ENCODE data around the gene CHMP2A.

CHMP2A gene

DNA sequence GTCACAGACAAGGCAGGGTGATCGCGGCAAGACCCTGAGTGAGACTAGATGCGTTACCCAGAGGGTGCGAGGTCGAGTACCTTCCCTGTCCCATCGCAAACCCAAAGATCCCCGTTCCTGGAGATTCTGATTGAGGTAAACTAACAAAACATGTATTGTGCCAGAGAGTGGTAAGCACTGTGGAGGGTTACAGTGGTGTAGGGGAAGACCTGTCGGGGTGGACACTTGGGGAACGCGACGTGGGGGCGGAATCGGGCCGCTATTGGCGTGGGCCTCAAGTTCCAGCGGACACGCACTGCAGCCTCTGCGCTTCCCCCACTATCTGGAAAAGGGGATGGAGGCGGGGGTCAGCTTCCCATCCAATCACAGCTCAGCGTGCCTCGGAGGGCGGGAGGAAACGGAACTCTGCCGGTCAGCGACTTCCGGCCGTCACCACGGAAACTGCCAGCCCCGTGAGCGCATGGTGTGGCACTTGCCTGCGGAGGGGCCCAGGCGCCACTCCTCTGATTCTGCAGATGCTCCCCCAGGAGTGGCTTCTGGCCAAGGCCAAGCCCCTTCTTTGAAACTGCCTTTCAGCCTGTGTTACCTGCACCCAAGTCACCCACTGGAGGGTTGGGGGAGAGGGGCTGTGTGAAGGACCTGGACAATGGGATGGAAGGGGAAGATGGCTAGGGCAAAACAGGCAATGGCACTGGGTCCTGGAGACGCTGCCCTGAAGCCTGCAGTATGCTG, 4.5 kb upstream of the CHMP2A start:
- Histone ChIP-seq H3K27ac (peak overlapping the region; percentile 100), H3K36me3 (ENCODE audit: control insufficient read depth, insufficient read depth, low read length) (no peaks in the 10 kb centered on the region), H3K79me2 (peaks cover 31% of the 10 kb centered on the region), H3K9me3 (ENCODE audit: control insufficient read depth, low read length) (no peaks in the 10 kb centered on the region), H3K9ac (peak overlapping the region; percentile 91), H3K4me3 (ENCODE audit: low read depth, low read length) (peak overlapping the region; percentile 91), H3K27me3 (ENCODE audit: control insufficient read depth, insufficient read depth, low read length) (no peaks in the 10 kb centered on the region), H3K4me1 (peaks cover 41% of the 10 kb centered on the region), H2AFZ (peak overlapping the region; percentile 92), H3K4me2 (ENCODE audit: low read length) (peak overlapping the region; percentile 82)
- TF ChIP-seq, protein P1, sequence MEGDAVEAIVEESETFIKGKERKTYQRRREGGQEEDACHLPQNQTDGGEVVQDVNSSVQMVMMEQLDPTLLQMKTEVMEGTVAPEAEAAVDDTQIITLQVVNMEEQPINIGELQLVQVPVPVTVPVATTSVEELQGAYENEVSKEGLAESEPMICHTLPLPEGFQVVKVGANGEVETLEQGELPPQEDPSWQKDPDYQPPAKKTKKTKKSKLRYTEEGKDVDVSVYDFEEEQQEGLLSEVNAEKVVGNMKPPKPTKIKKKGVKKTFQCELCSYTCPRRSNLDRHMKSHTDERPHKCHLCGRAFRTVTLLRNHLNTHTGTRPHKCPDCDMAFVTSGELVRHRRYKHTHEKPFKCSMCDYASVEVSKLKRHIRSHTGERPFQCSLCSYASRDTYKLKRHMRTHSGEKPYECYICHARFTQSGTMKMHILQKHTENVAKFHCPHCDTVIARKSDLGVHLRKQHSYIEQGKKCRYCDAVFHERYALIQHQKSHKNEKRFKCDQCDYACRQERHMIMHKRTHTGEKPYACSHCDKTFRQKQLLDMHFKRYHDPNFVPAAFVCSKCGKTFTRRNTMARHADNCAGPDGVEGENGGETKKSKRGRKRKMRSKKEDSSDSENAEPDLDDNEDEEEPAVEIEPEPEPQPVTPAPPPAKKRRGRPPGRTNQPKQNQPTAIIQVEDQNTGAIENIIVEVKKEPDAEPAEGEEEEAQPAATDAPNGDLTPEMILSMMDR (IDR thresholded peaks at IDR 0.05) = no peak

DNA sequence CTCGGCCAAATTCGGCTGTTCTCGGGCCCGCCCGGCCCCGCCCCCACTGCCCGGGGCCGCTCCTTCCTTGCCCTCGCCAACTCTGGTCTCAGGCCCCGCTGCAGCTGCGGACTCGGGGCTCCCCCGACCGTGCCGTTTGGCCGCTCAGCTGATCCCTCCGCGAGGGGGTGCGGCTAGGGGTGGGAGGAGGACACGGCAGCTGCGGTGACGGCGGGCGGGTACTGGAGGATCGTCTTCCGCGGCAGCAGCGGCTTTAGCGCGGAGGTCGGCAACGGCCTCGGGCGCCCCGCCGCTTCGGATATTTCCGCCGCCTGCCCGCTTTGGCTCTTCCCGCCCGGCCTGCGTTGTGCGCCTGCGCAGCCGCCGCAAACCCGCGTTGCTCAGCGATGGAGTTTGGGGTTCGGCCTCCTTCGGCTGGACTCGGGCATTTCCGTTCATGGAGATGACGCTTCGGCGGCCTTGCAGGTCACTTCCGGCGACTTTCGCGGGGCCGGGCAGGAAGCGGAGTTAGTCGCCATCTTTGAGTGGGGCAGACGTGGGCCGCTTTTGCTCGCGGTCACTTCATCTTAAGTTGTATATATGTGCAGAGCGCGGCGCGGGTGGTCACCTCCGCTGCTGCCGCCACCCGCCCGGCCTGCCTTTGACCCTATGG, 3.8 kb upstream of the CHMP2A start:
- peak overlapping the region; percentile 91 for H3K4me3 ChIP-seq (ENCODE audit: low read depth, low read length)
- no peaks in the 10 kb centered on the region for H3K36me3 ChIP-seq (ENCODE audit: control insufficient read depth, insufficient read depth, low read length)
- H3K79me2 ChIP-seq = peaks cover 38% of the 10 kb centered on the region
- peak overlapping the region; percentile 92 for H2AFZ ChIP-seq
- peak overlapping the region; percentile 90 for H3K4me2 ChIP-seq (ENCODE audit: low read length)
- peak overlapping the region; percentile 100 for H3K27ac ChIP-seq
- peak overlapping the region; percentile 99 for H3K9ac ChIP-seq
- peaks cover 45% of the 10 kb centered on the region for H3K4me1 ChIP-seq
- TF ChIP-seq, protein P1 (IDR thresholded peaks at IDR 0.05) = no peak
- H3K27me3 ChIP-seq (ENCODE audit: control insufficient read depth, insufficient read depth, low read length) = no peaks in the 10 kb centered on the region
- H3K9me3 ChIP-seq (ENCODE audit: control insufficient read depth, low read length) = no peaks in the 10 kb centered on the region

DNA sequence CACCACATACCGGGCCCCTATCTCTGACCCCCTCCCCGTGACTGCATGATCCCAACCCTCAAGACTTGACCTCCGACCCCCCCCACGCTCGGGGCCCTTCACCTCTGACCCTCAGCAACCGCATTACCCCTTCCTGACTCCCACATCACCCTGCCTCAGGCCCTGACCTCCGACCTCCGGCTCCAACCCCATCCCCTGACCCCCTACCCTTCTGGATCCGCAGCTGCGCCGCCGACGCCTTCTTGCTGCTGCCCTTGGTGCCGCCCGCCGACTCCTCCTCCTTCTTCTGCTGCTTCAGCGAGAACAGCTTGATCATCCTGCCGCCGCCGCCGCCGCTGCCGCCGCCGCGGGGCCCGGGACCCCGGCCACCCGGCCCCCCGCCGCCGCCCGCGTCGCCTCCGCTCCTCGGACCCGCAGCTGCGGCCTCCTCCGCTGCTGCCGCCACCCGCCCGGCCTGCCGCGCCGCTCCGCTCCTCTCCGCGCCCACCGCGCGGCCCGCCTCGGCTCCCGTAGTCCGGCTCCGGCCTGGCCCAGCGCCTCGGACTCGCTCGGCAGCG, 3.2 kb upstream of the CHMP2A start, which contains the start of gene UBE2M:
TSS of gene UBE2M (minus strand) at position 546 of the 557 bp plus-strand sequence. CDS start at position 316, 230 bp downstream.
- H3K4me1 ChIP-seq = peaks cover 43% of the 10 kb centered on the region
- no peaks in the 10 kb centered on the region for H3K27me3 ChIP-seq (ENCODE audit: control insufficient read depth, insufficient read depth, low read length)
- peak within 1 kb of the TSS; percentile 99 for H3K9ac ChIP-seq
- H3K36me3 ChIP-seq (ENCODE audit: control insufficient read depth, insufficient read depth, low read length) = no peaks in the 10 kb centered on the region
- peak within 1 kb of the TSS; percentile 91 for H3K4me3 ChIP-seq (ENCODE audit: low read depth, low read length)
- H3K9me3 ChIP-seq (ENCODE audit: control insufficient read depth, low read length) = no peaks in the 10 kb centered on the region
- H3K27ac ChIP-seq = peak within 1 kb of the TSS; percentile 100
- peak within 1 kb of the TSS; percentile 97 for H3K4me2 ChIP-seq (ENCODE audit: low read length)
- TF ChIP-seq, protein P1 (IDR thresholded peaks at IDR 0.05) = no peak
- peaks cover 40% of the 10 kb centered on the region for H3K79me2 ChIP-seq
- peak within 1 kb of the TSS; percentile 92 for H2AFZ ChIP-seq

DNA sequence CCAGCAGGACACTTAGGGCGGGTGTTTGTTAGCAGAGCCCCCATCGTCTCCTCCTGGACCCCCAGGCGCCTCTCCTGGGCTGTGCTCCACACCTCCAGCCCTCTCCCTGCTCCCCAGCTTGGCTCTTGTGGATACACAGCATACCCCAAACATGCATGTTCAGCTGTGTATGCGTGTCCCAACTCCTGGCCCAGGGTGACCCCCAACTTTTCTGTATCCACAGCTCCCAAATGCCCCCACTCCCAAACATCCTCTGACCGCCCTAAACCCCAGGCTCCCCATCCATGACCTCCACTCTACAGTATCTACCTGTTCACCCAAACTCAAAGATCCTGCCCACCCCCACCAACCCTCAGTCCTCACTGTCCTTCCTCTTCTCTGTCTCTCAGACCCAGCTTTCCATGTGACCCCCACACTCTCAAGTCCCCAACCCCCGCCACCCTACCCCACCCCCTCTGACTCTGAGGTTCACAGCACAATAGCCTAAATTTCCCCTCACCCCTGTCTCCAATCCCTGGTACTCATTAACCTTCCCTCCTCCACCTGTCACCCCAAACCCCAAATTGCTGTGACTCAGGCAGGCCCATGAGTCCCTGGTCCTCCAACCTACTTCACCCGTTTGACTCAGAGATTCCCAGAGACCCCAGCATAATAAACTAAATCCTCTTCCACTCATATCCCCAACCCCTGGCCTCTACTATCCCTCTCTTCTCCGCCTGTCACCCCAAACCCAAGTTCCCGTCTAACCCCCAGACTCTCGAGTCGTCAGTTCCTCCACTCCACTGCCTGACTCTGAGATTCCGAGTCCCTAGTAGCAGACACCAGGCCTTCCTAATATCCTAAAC, 2.5 kb upstream of the CHMP2A start:
- Histone ChIP-seq H3K79me2 (peaks cover 41% of the 10 kb centered on the region), H3K4me3 (ENCODE audit: low read depth, low read length) (peak overlapping the region; percentile 90), H3K4me1 (peaks cover 40% of the 10 kb centered on the region), H3K27me3 (ENCODE audit: control insufficient read depth, insufficient read depth, low read length) (no peaks in the 10 kb centered on the region), H3K36me3 (ENCODE audit: control insufficient read depth, insufficient read depth, low read length) (no peaks in the 10 kb centered on the region), H3K4me2 (ENCODE audit: low read length) (peak overlapping the region; percentile 97), H3K9ac (peak overlapping the region; percentile 82), H3K9me3 (ENCODE audit: control insufficient read depth, low read length) (no peaks in the 10 kb centered on the region), H2AFZ (no peak overlapping the region), H3K27ac (peak overlapping the region; percentile 92)
- TF ChIP-seq, protein P1 (IDR thresholded peaks at IDR 0.05) = no peak
